Mesendoderm (in vitro differentiated cells): ENCODE measurements around the gene VWF.

Experiments used
- DNase-seq: peaks from one replicate; pipeline ENCODE4 v3.0.0; 2013
- H2AK5ac ChIP-seq: 2 replicates; pipeline ENCODE4 v1.6.1; 2013; ENCODE audit warnings: low read length, inconsistent platforms
- H2BK120ac ChIP-seq: 2 replicates; pipeline ENCODE4 v1.6.1; 2013; ENCODE audit warnings: low read depth, mild to moderate bottlenecking, low read length, moderate library complexity, mixed read lengths
- H2BK15ac ChIP-seq: replicated peaks from 2 replicates; pipeline ENCODE4 v1.6.1; 2013; ENCODE audit warnings: low read depth, mild to moderate bottlenecking, moderate library complexity
- H2BK5ac ChIP-seq: 2 replicates; pipeline ENCODE4 v1.6.1; 2013; ENCODE audit warnings: low read length, inconsistent platforms
- H3K18ac ChIP-seq: 2 replicates; pipeline ENCODE4 v1.6.1; 2013; ENCODE audit warnings: mild to moderate bottlenecking, low read length, mixed read lengths
- H3K23ac ChIP-seq: one replicate; pipeline ENCODE4 v1.6.1; 2013; ENCODE audit warnings: low read length
- H3K27ac ChIP-seq: 2 replicates; pipeline ENCODE4 v1.5.1; 2013; ENCODE audit warnings: low read depth, mild to moderate bottlenecking, inconsistent platforms, low read length, moderate library complexity
- H3K27me3 ChIP-seq: 2 replicates; pipeline ENCODE4 v1.6.1; 2013; ENCODE audit warnings: low read length, control low read depth, mild to moderate bottlenecking, inconsistent platforms; ENCODE audit not compliant: insufficient read depth, poor library complexity
- H3K36me3 ChIP-seq: 2 replicates; pipeline ENCODE4 v1.6.1; 2013; ENCODE audit warnings: low read length, inconsistent platforms; ENCODE audit not compliant: control insufficient read depth, insufficient read depth
- H3K4ac ChIP-seq: one replicate; pipeline ENCODE4 v1.6.1; 2013; ENCODE audit warnings: low read depth, mild to moderate bottlenecking, low read length, moderate library complexity
- H3K4me1 ChIP-seq: 2 replicates; pipeline ENCODE4 v1.6.1; 2013; ENCODE audit warnings: low read depth, low read length, inconsistent platforms; ENCODE audit not compliant: control insufficient read depth
- H3K4me2 ChIP-seq: 2 replicates; pipeline ENCODE4 v1.6.1; 2013; ENCODE audit warnings: low read length
- H3K4me3 ChIP-seq: 2 replicates; pipeline ENCODE4 v1.5.1; 2013; ENCODE audit warnings: mild to moderate bottlenecking, low read length
- H3K56ac ChIP-seq: one replicate; pipeline ENCODE4 v1.6.1; 2013; ENCODE audit warnings: low read length
- H3K79me1 ChIP-seq: 2 replicates; pipeline ENCODE4 v1.6.1; 2013; ENCODE audit warnings: low read length, inconsistent platforms
- H3K79me2 ChIP-seq: 2 replicates; pipeline ENCODE4 v1.6.1; 2013; ENCODE audit warnings: mild to moderate bottlenecking, low read length; ENCODE audit not compliant: control insufficient read depth, insufficient read depth
- H3K9ac ChIP-seq: 2 replicates; pipeline ENCODE4 v1.6.1; 2013; ENCODE audit warnings: low read length, inconsistent platforms
- H4K5ac ChIP-seq: one replicate; pipeline ENCODE4 v1.6.1; 2013; ENCODE audit warnings: low read length
- H4K8ac ChIP-seq: one replicate; pipeline ENCODE4 v1.6.1; 2013; ENCODE audit warnings: low read depth, mild to moderate bottlenecking, control low read depth, low read length, moderate library complexity
- WGBS: extraction: QIAGEN DNeasy Blood & Tissue Kit; methylation state at CpG from one replicate; pipeline ENCODE4 v1.1.7; 2013; ENCODE audit warnings: low lambda C conversion rate, missing lambda C conversion rate; ENCODE audit not compliant: insufficient coverage; ENCODE audit errors: extremely low coverage; 5-methylcytosine and 5-hydroxymethylcytosine counted together

Gene VWF

GRCh38 chr12:6059860-6060565, 64.5 kb downstream of the VWF start:
- no peak overlapping the region for H4K5ac ChIP-seq
- H3K79me1 ChIP-seq: no peaks in the 10 kb centered on the region
- H3K4me1 ChIP-seq: peaks cover 6% of the 10 kb centered on the region
- WGBS: no CpG with 5 or more reads among the region's 14 CpGs
- H2BK15ac ChIP-seq: no peak overlapping the region
- H2BK5ac ChIP-seq: no peak overlapping the region
- no peak overlapping the region for H3K27ac ChIP-seq
- no peak overlapping the region for H3K9ac ChIP-seq
- H3K56ac ChIP-seq: no peak overlapping the region
- H2BK120ac ChIP-seq: no peak overlapping the region
- no peak overlapping the region for H3K4me2 ChIP-seq
- H4K8ac ChIP-seq: no peak overlapping the region
- no peak overlapping the region for H2AK5ac ChIP-seq
- H3K27me3 ChIP-seq: no peaks in the 10 kb centered on the region
- H3K4ac ChIP-seq: no peak overlapping the region
- no peak overlapping the region for H3K23ac ChIP-seq
- no peak for DNase-seq
- no peak overlapping the region for H3K4me3 ChIP-seq
- no peak overlapping the region for H3K18ac ChIP-seq
- H3K79me2 ChIP-seq: no peaks in the 10 kb centered on the region
- no peaks in the 10 kb centered on the region for H3K36me3 ChIP-seq

- Histone ChIP-seq H3K4ac (no peak overlapping the region), H4K8ac (no peak overlapping the region), H3K27ac (no peak overlapping the region), H2AK5ac (no peak overlapping the region), H3K18ac (no peak overlapping the region), H3K27me3 (no peaks in the 10 kb centered on the region), H3K36me3 (no peaks in the 10 kb centered on the region), H3K79me1 (no peaks in the 10 kb centered on the region), H3K56ac (no peak overlapping the region), H3K4me2 (no peak overlapping the region), H3K4me1 (peaks cover 6% of the 10 kb centered on the region), H3K79me2 (no peaks in the 10 kb centered on the region), H3K9ac (no peak overlapping the region), H3K23ac (no peak overlapping the region), H2BK120ac (no peak overlapping the region), H4K5ac (no peak overlapping the region), H2BK15ac (no peak overlapping the region), H3K4me3 (no peak overlapping the region), H2BK5ac (no peak overlapping the region)
- DNase-seq: no peak
- no CpG with 5 or more reads among the region's 3 CpGs for WGBS
Measured at GRCh38 chr12:6059221-6059620, 65.2 kb downstream of the VWF start.

GRCh38 chr12:6058481-6059161, 65.8 kb downstream of the VWF start:
- no peak overlapping the region for H4K8ac ChIP-seq
- H4K5ac ChIP-seq: no peak overlapping the region
- no peaks in the 10 kb centered on the region for H3K79me1 ChIP-seq
- WGBS: no CpG with 5 or more reads among the region's 15 CpGs
- H3K4ac ChIP-seq: no peak overlapping the region
- H3K27me3 ChIP-seq: no peaks in the 10 kb centered on the region
- H3K18ac ChIP-seq: no peak overlapping the region
- no peak overlapping the region for H2BK120ac ChIP-seq
- H2AK5ac ChIP-seq: no peak overlapping the region
- DNase-seq: no peak
- H3K4me2 ChIP-seq: no peak overlapping the region
- no peaks in the 10 kb centered on the region for H3K79me2 ChIP-seq
- H2BK5ac ChIP-seq: no peak overlapping the region
- H3K56ac ChIP-seq: peak overlapping the region; percentile 95
- H3K27ac ChIP-seq: no peak overlapping the region
- H2BK15ac ChIP-seq: no peak overlapping the region
- H3K4me1 ChIP-seq: peaks cover 6% of the 10 kb centered on the region
- H3K4me3 ChIP-seq: no peak overlapping the region
- no peaks in the 10 kb centered on the region for H3K36me3 ChIP-seq
- no peak overlapping the region for H3K9ac ChIP-seq
- H3K23ac ChIP-seq: peak overlapping the region; percentile 53

- WGBS: no CpG with 5 or more reads among the region's 30 CpGs
- peak; percentile 95 for DNase-seq
- Histone ChIP-seq H3K79me1 (no peaks in the 10 kb centered on the region), H3K18ac (peak overlapping the region; percentile 71), H3K9ac (peak overlapping the region; percentile 74), H3K4ac (no peak overlapping the region), H4K8ac (no peak overlapping the region), H2AK5ac (no peak overlapping the region), H3K4me3 (peak overlapping the region; percentile 35), H3K27me3 (no peaks in the 10 kb centered on the region), H2BK15ac (no peak overlapping the region), H4K5ac (no peak overlapping the region), H2BK5ac (peak overlapping the region; percentile 81), H3K27ac (peak overlapping the region; percentile 22), H3K36me3 (no peaks in the 10 kb centered on the region), H3K4me2 (peak overlapping the region; percentile 59), H3K23ac (peak overlapping the region; percentile 75), H3K4me1 (peaks cover 6% of the 10 kb centered on the region), H3K56ac (peak overlapping the region; percentile 95), H3K79me2 (no peaks in the 10 kb centered on the region), H2BK120ac (no peak overlapping the region)
Measured at GRCh38 chr12:6057700-6058099, 66.8 kb downstream of the VWF start.

- DNase-seq: peak; percentile 91
- Histone ChIP-seq H3K4me1 (peaks cover 6% of the 10 kb centered on the region), H2BK15ac (no peak overlapping the region), H3K9ac (peak overlapping the region; percentile 72), H3K79me1 (no peaks in the 10 kb centered on the region), H3K27me3 (no peaks in the 10 kb centered on the region), H4K8ac (no peak overlapping the region), H3K4me2 (peak overlapping the region; percentile 96), H4K5ac (no peak overlapping the region), H3K36me3 (no peaks in the 10 kb centered on the region), H2AK5ac (no peak overlapping the region), H3K4ac (no peak overlapping the region), H3K4me3 (peak overlapping the region; percentile 51), H3K79me2 (no peaks in the 10 kb centered on the region), H2BK120ac (no peak overlapping the region), H3K56ac (peak overlapping the region; percentile 91), H2BK5ac (no peak overlapping the region), H3K18ac (no peak overlapping the region), H3K27ac (no peak overlapping the region), H3K23ac (peak overlapping the region; percentile 59)
- no CpG with 5 or more reads among the region's 58 CpGs for WGBS
Measured at GRCh38 chr12:6056406-6057240, 67.8 kb downstream of the VWF start.
